OCI-LY1 (cell line): ENCODE results near the gene TBC1D5.

Experiments
- H2AFZ ChIP-seq: fragments of 200-600 bp; sonication (generic), shearing (Covaris generic); 2 replicates; pipeline ENCODE4 v1.6.0; 2014; ENCODE audit warnings: antibody characterized with exemption, mild to moderate bottlenecking, low read length
- H3F3A ChIP-seq: fragments of 200-600 bp; sonication (generic), shearing (Covaris generic); 2 replicates; pipeline ENCODE4 v1.6.0; 2014; ENCODE audit warnings: mild to moderate bottlenecking, antibody characterized with exemption, low read length, moderate library complexity; ENCODE audit not compliant: insufficient read depth
- H3K27ac ChIP-seq: fragments of 200-600 bp; sonication (generic); 2 replicates; pipeline ENCODE4 v1.5.1; 2014; ENCODE audit warnings: low read length, mixed run types, mild to moderate bottlenecking, low read depth; ENCODE audit not compliant: poor library complexity, severe bottlenecking
- H3K27me3 ChIP-seq: fragments of 200-600 bp; sonication (generic); 2 replicates; pipeline ENCODE4 v1.6.0; 2014; ENCODE audit warnings: antibody characterized with exemption, mild to moderate bottlenecking, low read length, moderate library complexity; ENCODE audit not compliant: insufficient read depth
- H3K36me3 ChIP-seq: fragments of 200-600 bp; sonication (generic); 2 replicates; pipeline ENCODE4 v1.6.1; 2014; ENCODE audit warnings: mild to moderate bottlenecking, antibody characterized with exemption, low read length, moderate library complexity, mixed read lengths; ENCODE audit not compliant: insufficient read depth
- H3K4me1 ChIP-seq: fragments of 200-600 bp; sonication (generic); 2 replicates; pipeline ENCODE4 v1.5.1; 2014; ENCODE audit warnings: mild to moderate bottlenecking, low read length, moderate library complexity; ENCODE audit not compliant: insufficient read depth, severe bottlenecking
- H3K4me2 ChIP-seq: fragments of 200-600 bp; sonication (generic), shearing (Covaris generic); 2 replicates; pipeline ENCODE4 v1.6.1; 2014; ENCODE audit warnings: low read length
- H3K4me3 ChIP-seq: fragments of 200-600 bp; sonication (generic); 2 replicates; pipeline ENCODE4 v1.5.1; 2014; ENCODE audit warnings: low read length, low read depth, mild to moderate bottlenecking, mixed read lengths; ENCODE audit not compliant: poor library complexity, severe bottlenecking
- H3K79me2 ChIP-seq: fragments of 200-600 bp; shearing (Covaris generic); 2 replicates; pipeline ENCODE4 v1.6.1; 2016; ENCODE audit warnings: mixed run types, low read length, mixed read lengths; ENCODE audit not compliant: insufficient read depth
- H3K9ac ChIP-seq: fragments of 200-600 bp; sonication (generic), shearing (Covaris generic); 2 replicates; pipeline ENCODE4 v1.6.1; 2014; ENCODE audit warnings: mild to moderate bottlenecking, low read length, mixed read lengths
- H3K9me2 ChIP-seq: fragments of 200-600 bp; sonication (generic), shearing (Covaris generic); 2 replicates; pipeline ENCODE4 v1.6.1; 2014; ENCODE audit warnings: low read depth, mild to moderate bottlenecking, low read length, mixed read lengths
- H3K9me3 ChIP-seq: fragments of 200-600 bp; shearing (Covaris generic); 2 replicates; pipeline ENCODE4 v1.6.1; 2014; ENCODE audit warnings: low read length, mixed read lengths
- H4K20me1 ChIP-seq: fragments of 200-600 bp; sonication (generic), shearing (Covaris generic); 2 replicates; pipeline ENCODE4 v1.6.0; 2016; ENCODE audit warnings: mild to moderate bottlenecking, low read length; ENCODE audit not compliant: insufficient read depth
- EZH2 ChIP-seq: fragments of 200-600 bp; sonication (generic), shearing (Covaris generic); IDR thresholded peaks from 2 replicates; pipeline ENCODE4 v1.8.0; 2017; ENCODE audit warnings: borderline replicate concordance, mixed run types, mild to moderate bottlenecking, antibody characterized with exemption, low read length, moderate library complexity, mixed read lengths
- TF ChIP-seq, protein P1 (sequence below): fragments of 200-600 bp; sonication (generic), shearing (Covaris generic); IDR thresholded peaks from 2 replicates; pipeline ENCODE4 v1.5.1; 2017; ENCODE audit warnings: mild to moderate bottlenecking, antibody characterized with exemption, low read length, moderate library complexity, mixed read lengths

Gene TBC1D5

DNA sequence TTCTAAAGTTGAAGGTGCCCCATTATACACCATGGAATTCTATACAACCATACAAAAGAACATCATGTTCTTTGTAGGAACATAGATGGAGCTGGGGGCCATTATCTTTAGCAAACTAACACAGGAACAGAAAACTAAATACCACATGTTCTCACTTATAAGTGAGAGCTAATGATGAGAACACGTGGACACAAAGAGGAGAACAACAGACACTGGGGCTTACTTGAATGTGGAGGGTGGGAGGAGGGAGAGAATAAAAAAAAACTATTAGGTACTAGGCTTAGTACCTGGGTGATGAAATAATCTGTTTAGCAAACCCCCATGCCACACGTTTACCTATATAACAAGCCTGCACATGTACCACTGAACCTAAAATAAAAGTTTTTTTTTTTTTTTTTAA, 515.0 kb downstream of the TBC1D5 start:
- no peak overlapping the region for H3K4me3 ChIP-seq
- H3K27ac ChIP-seq = no peak overlapping the region
- H2AFZ ChIP-seq = no peak overlapping the region
- H3K9ac ChIP-seq = no peak overlapping the region
- H3K4me2 ChIP-seq = no peak overlapping the region
- H3K9me2 ChIP-seq = no peaks in the 10 kb centered on the region
- TF ChIP-seq, protein P1, sequence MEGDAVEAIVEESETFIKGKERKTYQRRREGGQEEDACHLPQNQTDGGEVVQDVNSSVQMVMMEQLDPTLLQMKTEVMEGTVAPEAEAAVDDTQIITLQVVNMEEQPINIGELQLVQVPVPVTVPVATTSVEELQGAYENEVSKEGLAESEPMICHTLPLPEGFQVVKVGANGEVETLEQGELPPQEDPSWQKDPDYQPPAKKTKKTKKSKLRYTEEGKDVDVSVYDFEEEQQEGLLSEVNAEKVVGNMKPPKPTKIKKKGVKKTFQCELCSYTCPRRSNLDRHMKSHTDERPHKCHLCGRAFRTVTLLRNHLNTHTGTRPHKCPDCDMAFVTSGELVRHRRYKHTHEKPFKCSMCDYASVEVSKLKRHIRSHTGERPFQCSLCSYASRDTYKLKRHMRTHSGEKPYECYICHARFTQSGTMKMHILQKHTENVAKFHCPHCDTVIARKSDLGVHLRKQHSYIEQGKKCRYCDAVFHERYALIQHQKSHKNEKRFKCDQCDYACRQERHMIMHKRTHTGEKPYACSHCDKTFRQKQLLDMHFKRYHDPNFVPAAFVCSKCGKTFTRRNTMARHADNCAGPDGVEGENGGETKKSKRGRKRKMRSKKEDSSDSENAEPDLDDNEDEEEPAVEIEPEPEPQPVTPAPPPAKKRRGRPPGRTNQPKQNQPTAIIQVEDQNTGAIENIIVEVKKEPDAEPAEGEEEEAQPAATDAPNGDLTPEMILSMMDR = no peak
- TF ChIP-seq EZH2 = no peak
- H3K27me3 ChIP-seq = no peaks in the 10 kb centered on the region
- H3F3A ChIP-seq = no peaks in the 10 kb centered on the region
- H4K20me1 ChIP-seq = no peaks in the 10 kb centered on the region
- H3K79me2 ChIP-seq = no peaks in the 10 kb centered on the region
- H3K36me3 ChIP-seq = no peaks in the 10 kb centered on the region
- H3K9me3 ChIP-seq = no peaks in the 10 kb centered on the region
- H3K4me1 ChIP-seq = peaks cover 12% of the 10 kb centered on the region

DNA sequence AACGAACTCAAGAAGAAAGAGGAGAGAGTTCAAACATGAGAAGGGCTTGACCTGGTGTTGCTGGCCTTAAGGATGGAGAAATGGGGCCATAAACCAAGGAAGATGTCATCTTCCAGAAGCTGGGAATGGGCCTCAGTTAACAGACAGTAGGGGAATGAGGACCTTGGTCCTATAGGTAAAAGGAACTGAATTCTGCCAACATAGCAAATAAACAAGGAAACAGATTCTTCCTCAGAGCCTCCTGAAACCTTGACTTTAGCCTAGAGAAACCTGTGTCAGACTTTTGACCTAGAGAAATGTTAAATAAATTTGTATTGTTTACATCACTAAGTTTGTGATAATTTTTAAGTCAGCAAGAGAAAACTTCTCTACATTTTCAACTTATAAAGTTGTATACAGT, 520.9 kb downstream of the TBC1D5 start:
- no peak overlapping the region for H3K4me2 ChIP-seq
- TF ChIP-seq EZH2 = no peak
- TF ChIP-seq, protein P1 = no peak
- H4K20me1 ChIP-seq = no peaks in the 10 kb centered on the region
- no peak overlapping the region for H3K27ac ChIP-seq
- H3K9me2 ChIP-seq = no peaks in the 10 kb centered on the region
- no peaks in the 10 kb centered on the region for H3K4me1 ChIP-seq
- 0 out of 2 replicates have a peak, but pooled peaks cover 7% of the 10 kb centered on the region for H3K36me3 ChIP-seq
- no peak overlapping the region for H2AFZ ChIP-seq
- no peak overlapping the region for H3K9ac ChIP-seq
- no peaks in the 10 kb centered on the region for H3K79me2 ChIP-seq
- H3F3A ChIP-seq = no peaks in the 10 kb centered on the region
- H3K4me3 ChIP-seq = no peak overlapping the region
- 0 out of 2 replicates have a peak, but pooled peaks cover 4% of the 10 kb centered on the region for H3K9me3 ChIP-seq
- no peaks in the 10 kb centered on the region for H3K27me3 ChIP-seq

DNA sequence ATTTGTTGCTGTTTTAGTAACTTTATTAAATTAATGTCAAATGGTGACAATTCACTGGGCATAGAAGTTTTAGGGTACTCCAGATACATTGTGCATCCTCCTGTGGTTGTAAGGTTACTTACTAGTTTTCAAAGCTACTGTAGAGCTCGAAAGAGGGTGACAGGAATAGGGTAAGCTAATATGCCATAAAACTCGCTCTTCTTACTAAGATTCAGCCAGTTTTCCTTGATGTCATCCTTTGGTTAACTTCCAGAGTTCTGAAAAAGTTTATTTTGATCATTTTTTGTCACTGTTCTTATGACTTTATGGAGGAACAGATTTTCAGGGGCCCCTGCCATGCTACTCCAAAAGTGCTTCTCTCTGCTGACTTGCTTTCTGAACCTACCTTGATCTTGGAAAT, 522.8 kb downstream of the TBC1D5 start:
- no peak overlapping the region for H3K4me3 ChIP-seq
- no peaks in the 10 kb centered on the region for H3K27me3 ChIP-seq
- no peaks in the 10 kb centered on the region for H3K9me2 ChIP-seq
- H3K4me2 ChIP-seq = no peak overlapping the region
- no peak overlapping the region for H3K9ac ChIP-seq
- no peak overlapping the region for H2AFZ ChIP-seq
- 0 out of 2 replicates have a peak, but pooled peaks cover 7% of the 10 kb centered on the region for H3K36me3 ChIP-seq
- no peak overlapping the region for H3K27ac ChIP-seq
- H4K20me1 ChIP-seq = no peaks in the 10 kb centered on the region
- H3K4me1 ChIP-seq = no peaks in the 10 kb centered on the region
- H3K79me2 ChIP-seq = no peaks in the 10 kb centered on the region
- H3K9me3 ChIP-seq = 0 out of 2 replicates have a peak, but pooled peaks cover 4% of the 10 kb centered on the region
- no peak for TF ChIP-seq EZH2
- TF ChIP-seq, protein P1 = no peak
- no peaks in the 10 kb centered on the region for H3F3A ChIP-seq
